Hematopoietic multipotent progenitor cell treated with erythropoietin and hydrocortisone succinate and interleukin-3 and kit ligand, for 8 days (in vitro differentiated cells): ENCODE results near the gene SND1.

ENCODE experiments used
- DNase-seq: peaks from one replicate; pipeline ENCODE4 v3.0.0-alpha.2; 2015

The SND1 gene

DNA sequence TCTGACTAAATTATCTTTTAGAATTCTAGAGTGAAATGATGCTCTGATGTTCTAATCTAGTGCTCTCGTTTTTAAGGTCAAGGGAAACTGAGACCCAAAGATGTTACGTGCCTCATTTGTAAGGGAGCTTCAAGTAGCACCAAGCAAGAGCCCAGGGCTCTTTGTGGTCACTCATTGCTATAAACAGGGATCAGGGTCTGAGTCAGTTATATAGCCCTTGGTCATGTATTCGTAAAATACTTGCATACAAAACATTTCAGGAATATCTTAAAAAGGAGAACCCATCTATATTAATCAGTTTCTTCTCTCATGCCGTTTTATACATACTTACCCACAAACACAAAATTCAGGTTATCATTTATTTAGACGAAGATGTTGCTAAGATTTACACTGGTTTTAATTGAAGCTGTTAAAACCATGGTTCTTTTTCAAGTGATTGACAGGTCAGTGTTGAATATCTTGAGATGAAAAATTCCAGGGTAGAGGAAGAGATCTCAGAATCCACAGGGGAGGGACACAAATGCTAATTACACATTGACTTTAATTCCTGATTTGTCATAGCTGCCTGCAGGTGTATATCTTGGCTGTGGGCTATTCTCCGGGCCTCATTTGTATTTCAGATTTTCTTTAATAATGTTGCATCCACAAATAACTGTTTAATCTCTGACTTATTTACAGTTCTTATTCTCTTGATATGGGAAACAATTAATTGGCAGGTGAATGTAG is 188.4 kb downstream of the SND1 start:
- DNase-seq, result no peak

- no peak for DNase-seq
These were observed 192.2 kb downstream of the SND1 start for GRCh38 chr7:127844165-127844564.

DNA sequence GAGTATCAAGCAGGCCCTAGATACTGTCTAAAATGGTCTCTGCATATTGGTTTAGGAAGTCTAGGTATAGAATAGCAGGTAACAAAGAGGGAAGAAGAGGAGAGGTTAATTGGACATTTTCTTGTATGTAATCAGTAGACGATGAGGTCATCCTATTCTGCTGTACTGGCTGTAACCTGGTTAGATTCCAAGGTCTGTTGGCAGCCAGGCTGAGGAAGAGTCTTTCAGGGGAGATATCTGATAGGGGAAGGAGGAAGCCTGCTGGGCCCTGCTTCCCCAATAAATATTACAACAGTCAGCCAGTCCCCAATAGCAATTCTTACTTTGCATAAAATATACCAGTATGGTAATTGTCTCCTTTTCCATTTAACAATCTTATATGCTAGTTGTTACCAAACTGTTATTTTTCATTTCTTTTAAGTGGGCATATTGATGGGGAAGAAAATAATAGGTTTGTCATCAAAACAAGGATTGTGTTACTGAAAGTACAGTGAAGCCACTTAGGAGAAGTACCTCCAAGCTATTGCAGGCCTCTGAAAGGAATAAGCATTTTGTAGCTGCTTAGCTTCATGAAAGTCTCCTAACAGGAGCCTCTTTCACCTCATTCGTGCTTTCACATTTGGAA is 192.8 kb downstream of the SND1 start:
- DNase-seq, result peak; percentile 65

GRCh38 chr7:127845522-127846214 is 193.7 kb downstream of the SND1 start:
- no peak for DNase-seq

GRCh38 chr7:127847641-127848040 is 195.6 kb downstream of the SND1 start:
- no peak for DNase-seq

- DNase-seq, result no peak
These were observed 196.2 kb downstream of the SND1 start for GRCh38 chr7:127848241-127848640.

DNA sequence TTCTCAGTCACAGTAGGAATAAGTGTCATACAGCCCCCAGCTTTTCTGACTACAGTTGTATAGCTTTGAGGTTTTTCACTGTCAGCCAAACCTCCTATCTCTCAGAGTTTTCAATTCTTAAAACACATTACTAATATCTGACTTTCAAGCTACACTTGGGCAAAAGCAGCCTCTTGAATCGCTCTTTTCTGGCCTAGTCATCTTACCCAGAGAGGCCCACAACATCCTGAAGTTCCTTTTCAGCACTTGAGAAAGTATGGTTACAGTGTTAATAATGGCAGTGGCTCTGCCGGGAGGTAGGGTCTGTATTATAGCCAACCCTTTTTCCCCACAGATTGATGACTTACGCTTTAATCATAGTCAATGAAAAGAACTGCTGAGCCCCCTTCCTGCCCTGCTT is 198.2 kb downstream of the SND1 start:
- no peak for DNase-seq

- DNase-seq, result no peak
These were observed 202.4 kb downstream of the SND1 start for GRCh38 chr7:127854383-127854782.

DNA sequence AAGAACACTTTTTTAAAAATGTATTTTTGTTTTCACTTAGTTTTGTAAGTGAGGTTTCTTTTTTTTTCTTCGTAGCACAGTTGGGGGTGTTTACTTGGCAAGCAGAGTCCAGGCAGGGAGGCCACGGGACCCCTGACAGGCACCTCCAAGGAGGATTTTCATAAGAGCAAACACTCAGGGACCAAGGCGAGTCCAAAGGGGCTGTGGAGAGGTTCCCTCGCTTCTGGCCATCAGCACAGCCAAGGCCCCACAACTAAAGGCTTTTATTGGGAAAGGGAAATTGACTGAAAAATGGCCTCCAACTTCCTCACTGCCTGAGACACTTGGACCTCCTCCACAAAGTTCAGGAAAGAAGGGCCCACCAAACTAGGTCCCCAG is 205.5 kb downstream of the SND1 start:
- DNase-seq, result no peak

DNA sequence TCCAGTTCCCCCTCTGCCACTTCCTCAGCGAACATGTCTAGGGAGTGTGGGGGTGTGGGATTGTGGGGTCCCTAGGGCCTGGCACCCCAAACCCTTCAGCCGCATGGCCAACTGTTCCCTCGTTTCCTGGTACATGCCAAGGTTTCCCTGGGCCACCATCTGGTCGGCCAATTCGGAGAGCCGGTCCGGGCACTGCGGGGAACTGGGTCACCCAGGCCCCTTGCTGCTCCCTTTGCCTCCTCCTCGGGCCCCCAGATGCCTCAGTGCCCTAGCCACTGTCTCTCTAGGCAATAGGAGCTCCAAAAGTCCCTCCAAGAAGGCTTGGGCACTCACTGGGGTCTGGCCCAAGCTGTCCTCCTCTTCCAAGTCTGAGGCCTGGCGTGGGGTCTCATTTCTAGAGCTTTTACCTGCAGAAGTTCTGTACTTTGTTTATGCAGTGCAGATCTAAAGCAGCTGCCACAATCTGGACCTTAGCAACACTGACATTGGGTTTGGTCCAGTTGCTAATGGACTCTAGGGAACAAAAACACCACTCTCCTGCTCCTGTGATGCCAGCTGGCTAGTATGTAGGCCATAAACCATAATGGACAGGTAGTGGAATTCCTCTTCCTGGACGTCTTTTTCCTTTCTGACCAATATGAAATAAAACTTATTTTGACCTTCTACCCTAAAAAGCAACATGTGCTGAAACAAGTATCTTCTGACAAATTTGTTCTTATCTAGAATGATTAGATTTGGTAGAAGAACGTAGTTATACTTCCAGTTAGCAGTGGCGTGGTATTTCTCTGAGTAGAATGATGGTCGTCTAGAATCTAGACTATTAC is 206.3 kb downstream of the SND1 start:
- DNase-seq, result no peak

- DNase-seq, result no peak
These were observed 206.9 kb downstream of the SND1 start for GRCh38 chr7:127858915-127859189.

- no peak for DNase-seq
These were observed 207.3 kb downstream of the SND1 start for GRCh38 chr7:127859330-127859729.

DNA sequence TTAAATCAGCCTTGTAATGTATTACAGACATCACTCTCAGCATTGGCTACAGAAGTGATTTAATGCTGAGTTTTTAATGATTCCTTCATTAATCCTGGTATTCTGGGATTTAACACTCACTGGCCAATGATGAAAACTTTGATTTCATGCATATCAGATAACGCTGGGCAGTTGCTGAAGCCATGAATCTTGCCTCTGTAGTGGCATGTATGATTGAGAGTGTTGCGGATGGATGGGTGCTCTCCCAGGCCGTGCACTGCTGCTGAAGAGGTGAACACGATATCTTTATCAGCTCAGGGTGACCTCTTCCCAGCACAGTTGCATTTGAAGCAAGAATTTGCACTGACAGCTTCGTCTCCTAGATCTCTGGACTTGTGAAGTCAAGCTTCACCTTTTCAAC is 210.5 kb downstream of the SND1 start:
- DNase-seq, result no peak

- DNase-seq, result no peak
These were observed 211.1 kb downstream of the SND1 start for GRCh38 chr7:127863082-127863481.

DNA sequence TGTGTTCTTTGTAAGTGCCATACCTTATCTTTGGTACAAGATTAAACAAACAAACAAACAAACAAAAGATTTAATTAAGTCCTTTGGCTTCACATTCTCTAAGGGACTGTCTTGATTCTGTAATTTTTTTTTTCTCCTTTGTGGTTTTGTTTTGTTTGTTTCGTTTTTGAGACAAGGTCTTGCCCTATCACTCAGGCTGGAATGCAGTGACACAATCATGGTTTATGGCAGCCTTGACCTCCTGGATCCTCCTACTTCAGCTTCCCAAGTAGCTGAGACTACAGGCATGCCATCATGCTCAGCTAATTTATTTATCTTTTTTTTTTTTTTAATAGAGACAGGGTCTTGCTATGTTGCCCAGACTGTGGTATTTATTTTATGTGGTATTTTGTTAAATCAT is 213.5 kb downstream of the SND1 start:
- DNase-seq, result no peak

DNA sequence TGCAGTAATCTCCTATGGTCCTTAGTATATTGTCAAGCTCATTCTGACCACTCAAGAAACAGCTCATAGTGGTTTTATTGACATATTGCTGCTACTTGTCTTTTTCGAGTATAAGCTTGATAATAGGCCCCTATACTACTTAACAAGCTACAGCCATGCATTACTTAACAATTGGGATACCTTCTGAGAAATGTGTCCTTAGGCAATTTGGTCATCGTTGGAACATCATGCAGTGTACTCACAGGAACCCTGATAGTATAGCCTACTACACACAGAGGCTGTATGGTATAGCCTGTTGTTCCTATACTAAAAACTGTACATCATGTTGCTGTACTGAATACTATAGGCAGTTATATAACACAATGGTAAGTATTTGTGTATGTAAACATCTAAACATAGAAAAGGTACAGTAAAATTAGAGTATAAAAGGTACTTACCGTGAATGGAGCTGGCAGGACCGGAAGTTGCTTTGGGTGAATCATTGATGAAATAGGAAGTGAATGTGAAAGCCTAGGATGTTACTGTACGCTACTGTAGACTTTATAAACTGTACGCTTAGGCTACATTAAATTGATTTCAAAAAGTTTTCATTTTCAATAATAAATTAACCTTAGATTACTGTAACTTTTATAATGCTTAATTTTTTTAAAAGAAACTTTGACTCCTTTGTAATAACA is 218.4 kb downstream of the SND1 start:
- no peak for DNase-seq

- DNase-seq, result no peak
These were observed 219.2 kb downstream of the SND1 start for GRCh38 chr7:127871226-127871625.

DNA sequence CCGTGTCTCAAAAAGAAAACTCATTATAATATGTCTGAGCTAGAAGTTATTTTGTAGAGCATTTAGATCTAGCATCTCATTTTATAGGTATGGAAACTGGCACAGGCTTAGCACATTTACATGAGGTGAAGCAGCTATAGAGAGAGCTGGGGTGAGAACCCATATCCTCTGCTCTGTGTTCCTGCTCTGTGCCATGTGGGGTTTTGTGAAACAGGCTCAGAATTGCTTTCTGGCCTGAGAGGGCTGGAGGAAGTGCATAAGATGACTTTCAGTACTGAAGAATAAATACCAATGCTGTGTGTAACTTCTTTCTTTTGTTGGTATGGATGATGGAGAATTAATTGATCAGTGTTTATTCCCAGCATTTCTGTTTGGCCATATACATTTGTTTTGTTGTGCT is 220.1 kb downstream of the SND1 start:
- DNase-seq, result no peak

- no peak for DNase-seq
These were observed 221.2 kb downstream of the SND1 start for GRCh38 chr7:127873151-127873550.

DNA sequence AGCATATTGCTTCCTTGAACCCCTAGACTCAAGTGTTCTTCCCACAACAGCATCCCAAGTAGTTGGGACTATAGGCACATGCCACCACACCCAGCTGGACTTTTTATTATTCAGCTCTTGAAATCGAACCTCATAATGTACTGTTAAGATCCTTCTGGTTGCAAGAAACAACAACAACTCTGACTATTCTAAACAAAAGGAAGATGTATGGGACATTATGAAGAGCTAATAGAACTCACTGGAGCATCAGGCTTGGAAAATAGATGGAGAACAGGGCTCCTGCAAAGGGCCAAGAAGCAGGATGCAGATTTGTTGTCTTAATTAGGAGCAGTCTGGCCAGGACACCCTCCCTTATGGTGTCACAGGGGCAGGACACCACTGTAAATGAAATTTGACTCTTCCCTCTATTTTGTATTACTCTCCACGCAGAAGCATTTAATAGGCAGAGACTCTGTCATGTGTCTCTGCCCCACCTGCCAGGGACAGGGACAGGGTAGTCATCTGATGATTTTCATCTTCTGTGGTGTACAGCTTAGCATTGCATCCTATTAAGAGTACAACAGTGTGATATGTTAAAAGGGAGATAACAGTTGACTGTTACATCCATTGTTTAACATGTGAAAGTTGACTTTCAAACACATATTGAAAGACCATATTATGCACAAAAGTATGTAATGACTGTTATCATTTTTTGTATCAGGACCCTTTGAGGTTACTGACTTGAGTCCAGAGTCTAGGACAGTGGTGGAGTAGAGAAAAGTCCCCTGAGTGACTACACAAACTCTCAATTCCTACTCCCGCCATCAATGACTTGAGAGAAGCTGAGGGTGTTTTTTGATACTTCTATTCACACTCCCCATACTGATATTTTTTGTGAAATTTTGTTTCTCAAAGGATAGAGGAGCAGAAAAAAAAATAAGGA is 222.0 kb downstream of the SND1 start:
- DNase-seq, result peak; percentile 16

DNA sequence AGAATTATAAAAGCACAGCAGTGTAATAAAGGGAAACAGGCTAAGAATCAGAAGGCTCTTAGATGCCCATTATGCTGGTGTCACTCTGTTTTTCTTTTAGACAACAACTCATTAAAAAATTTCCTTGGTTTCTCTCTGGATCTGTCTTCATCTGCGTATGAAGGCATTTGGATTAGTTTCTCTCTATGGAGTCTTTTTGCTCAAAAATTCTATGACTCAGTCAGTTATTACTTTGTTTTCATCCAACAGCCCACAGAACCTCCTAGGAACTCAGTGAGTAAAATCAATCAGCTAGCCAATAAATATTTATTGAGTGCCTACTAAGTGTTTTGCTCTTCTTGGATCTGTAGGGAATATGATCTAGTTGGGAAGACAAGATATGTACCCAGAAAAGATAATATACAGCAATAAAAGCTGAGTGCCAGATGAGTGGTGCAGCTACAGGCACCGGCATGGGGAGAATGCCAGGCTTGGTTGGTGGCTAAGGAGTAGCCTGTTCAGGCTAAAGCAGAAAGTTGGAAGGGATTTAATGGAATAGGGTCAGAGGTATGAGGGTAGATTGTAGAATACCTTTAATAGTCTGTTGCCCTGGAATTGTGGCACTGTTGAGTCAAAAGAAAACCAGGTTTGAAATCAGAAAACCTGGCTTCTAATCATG is 223.1 kb downstream of the SND1 start:
- DNase-seq, result no peak
